Central memory CD8-positive, alpha-beta T cell (primary cell): ENCODE measurements around the gene ALDH1L1.

Experiments used
- ATAC-seq: fragments of 150-1000 bp; cut with Tn5 transposase; replicated peaks from 2 replicates; pipeline ENCODE4 v1.10.0; 2022; ENCODE audit warnings: mild to moderate bottlenecking, moderate FRiP score, moderate number of reproducible peaks; ENCODE audit not compliant: poor library complexity, severe bottlenecking; ENCODE audit errors: extremely low read depth
- DNase-seq, 2 donors: peaks; one replicate each; pipeline ENCODE4 v3.0.0; 2021; ENCODE audit warnings: low spot score in 2 of 2
- H3K27ac Mint-ChIP-seq: one replicate; pipeline ENCODE4 v1.8.0; 2022; ENCODE audit warnings: low read depth, mild to moderate bottlenecking, moderate library complexity, mixed read lengths
- H3K27me3 Mint-ChIP-seq: one replicate; pipeline ENCODE4 v1.8.0; 2022; ENCODE audit warnings: mixed read lengths
- H3K36me3 Mint-ChIP-seq: one replicate; pipeline ENCODE4 v1.8.0; 2022; ENCODE audit warnings: mild to moderate bottlenecking, moderate library complexity, mixed read lengths; ENCODE audit not compliant: insufficient read depth
- H3K4me1 Mint-ChIP-seq: one replicate; pipeline ENCODE4 v1.8.0; 2022; ENCODE audit warnings: mixed read lengths
- H3K4me3 Mint-ChIP-seq: one replicate; pipeline ENCODE4 v1.8.0; 2022; ENCODE audit warnings: mild to moderate bottlenecking, moderate library complexity, mixed read lengths
- H3K9me3 Mint-ChIP-seq: one replicate; pipeline ENCODE4 v1.8.0; 2022; ENCODE audit warnings: mixed read lengths

ALDH1L1 gene

DNA sequence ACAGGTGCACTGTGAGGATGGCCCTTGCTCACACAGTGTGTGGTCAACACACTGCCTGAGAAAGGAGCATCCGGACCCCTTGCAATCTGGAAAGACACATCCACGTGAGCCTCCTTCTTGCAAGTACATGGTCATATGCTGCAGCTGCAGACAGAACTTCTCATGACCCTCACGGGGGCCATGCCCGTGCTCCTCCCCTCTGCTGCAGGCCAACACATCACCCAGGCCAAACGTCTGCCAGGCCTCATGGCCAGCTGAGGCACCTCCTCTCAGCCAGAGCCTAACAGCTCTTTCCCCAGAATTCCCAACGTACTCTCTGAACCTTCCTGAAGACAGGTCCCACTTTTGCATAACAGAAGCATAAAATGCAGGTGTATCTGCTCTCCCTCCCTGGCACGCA is 121.7 kb downstream of the ALDH1L1 start:
- Mint-ChIP-seq H3K36me3 (peaks cover 2% of the 10 kb centered on the region), H3K27ac (peak overlapping the region; percentile 27), H3K27me3 (no peaks in the 10 kb centered on the region), H3K4me3 (no peak overlapping the region), H3K4me1 (peaks cover 20% of the 10 kb centered on the region), H3K9me3 (no peaks in the 10 kb centered on the region)
- DNase-seq (no peak), ATAC-seq (no peak)

DNA sequence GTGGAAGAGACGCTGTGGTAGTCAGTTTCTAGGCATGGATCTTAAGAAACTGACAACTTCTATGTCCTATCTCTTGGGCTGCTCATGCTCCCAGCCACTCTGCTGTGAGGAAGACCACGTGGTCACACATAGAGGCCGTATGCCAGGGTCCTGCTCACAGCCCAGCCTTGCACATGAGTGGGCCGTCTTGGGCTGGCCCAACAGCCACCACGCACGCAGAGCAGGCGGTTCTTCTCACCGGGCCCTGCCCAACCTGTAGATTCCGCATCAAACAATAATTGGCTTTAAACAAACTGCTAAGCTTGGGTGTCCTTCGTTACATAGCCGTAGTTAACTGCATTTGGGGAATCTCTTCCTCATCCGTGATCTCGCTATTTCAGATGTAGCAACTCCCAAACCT is 122.5 kb downstream of the ALDH1L1 start:
- no peak overlapping the region for H3K4me3 Mint-ChIP-seq
- peaks cover 2% of the 10 kb centered on the region for H3K36me3 Mint-ChIP-seq
- H3K27ac Mint-ChIP-seq, result peak overlapping the region; percentile 27
- DNase-seq (no peak), ATAC-seq (no peak)
- peaks cover 19% of the 10 kb centered on the region for H3K4me1 Mint-ChIP-seq
- H3K27me3 Mint-ChIP-seq, result no peaks in the 10 kb centered on the region
- no peaks in the 10 kb centered on the region for H3K9me3 Mint-ChIP-seq

GRCh38 chr3:126057501-126057819 is 122.9 kb downstream of the ALDH1L1 start:
- Mint-ChIP-seq H3K36me3 (peaks cover 2% of the 10 kb centered on the region), H3K4me3 (no peak overlapping the region), H3K4me1 (peaks cover 24% of the 10 kb centered on the region), H3K27me3 (no peaks in the 10 kb centered on the region), H3K9me3 (no peaks in the 10 kb centered on the region), H3K27ac (no peak overlapping the region)
- DNase-seq (no peak), ATAC-seq (no peak)

DNA sequence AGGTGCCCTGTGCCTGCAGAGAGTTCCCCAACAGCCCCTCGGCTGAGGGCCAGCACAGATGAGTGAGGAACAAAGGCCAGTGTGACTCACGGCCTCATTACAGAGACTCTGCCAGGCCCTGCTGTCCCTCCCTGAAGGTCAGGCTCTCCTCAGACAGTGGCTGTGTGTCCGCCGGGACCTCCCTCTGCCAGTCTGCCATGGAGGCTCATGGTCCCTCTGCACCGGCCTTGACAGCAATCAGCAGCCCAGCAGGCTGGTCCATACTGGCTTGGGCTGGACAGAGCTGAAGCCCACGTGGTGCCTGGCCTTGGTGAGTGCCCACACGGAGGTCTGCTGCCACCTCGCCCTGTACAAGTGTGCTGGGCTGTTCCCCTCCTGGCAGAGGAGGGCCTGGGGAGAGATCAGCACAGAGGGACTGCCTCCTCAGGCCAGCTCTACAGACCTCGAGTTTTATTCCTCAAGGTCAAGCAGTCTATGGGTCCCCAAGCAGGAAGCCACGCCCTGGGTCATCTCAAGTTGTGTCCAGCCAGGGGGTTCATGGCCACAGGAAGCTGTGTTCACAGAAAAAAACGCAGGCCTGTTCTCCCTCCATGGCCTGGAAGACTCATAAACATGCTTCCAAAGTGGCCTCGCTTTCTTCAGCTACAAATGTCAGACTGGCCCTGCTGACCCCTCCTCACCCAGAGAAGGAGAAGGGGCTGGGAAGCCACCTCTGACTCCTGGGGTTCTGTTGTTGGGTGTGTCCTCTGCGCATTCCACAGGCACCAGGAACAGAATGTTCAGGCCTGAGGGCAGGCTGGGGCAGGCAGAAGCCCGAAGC is 123.5 kb downstream of the ALDH1L1 start:
- Mint-ChIP-seq H3K9me3 (no peaks in the 10 kb centered on the region), H3K27ac (no peak overlapping the region), H3K36me3 (peaks cover 2% of the 10 kb centered on the region), H3K4me3 (no peak overlapping the region), H3K4me1 (peaks cover 30% of the 10 kb centered on the region), H3K27me3 (no peaks in the 10 kb centered on the region)
- DNase-seq, result no peak
- ATAC-seq, result no peak

DNA sequence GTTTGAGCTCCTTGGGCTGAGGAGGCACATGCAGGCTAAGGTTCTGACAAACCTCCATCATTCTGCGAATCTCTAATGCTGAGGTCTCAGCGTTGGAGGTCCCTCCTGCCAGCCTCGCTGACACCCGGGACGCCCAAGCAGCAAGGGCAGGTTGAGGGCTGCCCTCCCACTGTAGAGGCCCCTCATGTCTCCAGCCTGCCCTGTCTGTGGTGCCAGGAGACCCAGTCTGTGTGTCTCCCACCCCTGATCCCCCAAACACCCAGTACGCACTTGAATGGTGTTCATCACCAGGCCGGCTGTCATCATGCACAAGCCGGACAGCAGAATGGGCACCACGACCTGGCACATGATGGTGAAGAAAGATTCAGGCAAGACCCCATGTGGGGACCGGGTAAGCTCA is 124.3 kb downstream of the ALDH1L1 start:
- Mint-ChIP-seq H3K4me1 (peaks cover 34% of the 10 kb centered on the region), H3K36me3 (peaks cover 2% of the 10 kb centered on the region), H3K27me3 (no peaks in the 10 kb centered on the region), H3K4me3 (no peak overlapping the region), H3K27ac (no peak overlapping the region), H3K9me3 (no peaks in the 10 kb centered on the region)
- DNase-seq (no peak), ATAC-seq (no peak)

- Mint-ChIP-seq H3K36me3 (no peaks in the 10 kb centered on the region), H3K4me1 (peaks cover 34% of the 10 kb centered on the region), H3K9me3 (no peaks in the 10 kb centered on the region), H3K4me3 (no peak overlapping the region), H3K27ac (peak overlapping the region; percentile 74), H3K27me3 (no peaks in the 10 kb centered on the region)
- ATAC-seq, result no peak
- no peak for DNase-seq
Measured at GRCh38 chr3:126054870-126055269, 125.5 kb downstream of the ALDH1L1 start.

DNA sequence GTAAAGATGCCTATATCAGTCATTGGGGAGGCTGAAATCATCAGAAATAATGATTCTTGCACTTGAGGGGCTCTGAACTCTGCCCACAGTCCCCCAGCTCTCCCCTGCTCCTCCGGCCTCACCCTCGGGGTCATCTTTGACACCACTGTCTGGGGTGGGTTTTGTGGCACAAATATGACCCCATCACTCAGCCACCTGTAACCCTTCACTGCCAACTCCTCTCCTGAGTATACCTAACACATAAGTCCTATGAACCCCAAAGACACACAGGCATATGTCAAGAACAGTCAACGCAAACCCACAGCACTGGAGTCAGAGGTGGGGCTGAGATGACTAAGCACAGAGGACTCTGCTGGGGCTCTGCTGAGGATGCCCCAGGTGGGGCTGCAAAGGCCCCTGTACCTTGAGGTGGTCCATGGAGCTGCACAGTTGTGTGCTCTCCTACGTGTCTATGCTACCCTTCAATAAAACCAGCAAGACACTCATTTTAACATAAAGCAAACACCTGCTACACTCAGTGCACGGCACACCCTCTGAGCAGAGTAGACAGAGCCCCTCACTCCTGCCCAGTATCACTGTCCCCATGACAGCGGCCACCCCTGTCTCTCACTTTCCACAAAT is 126.3 kb downstream of the ALDH1L1 start:
- Mint-ChIP-seq H3K4me1 (peaks cover 34% of the 10 kb centered on the region), H3K4me3 (no peak overlapping the region), H3K36me3 (no peaks in the 10 kb centered on the region), H3K27ac (peak overlapping the region; percentile 74), H3K27me3 (no peaks in the 10 kb centered on the region), H3K9me3 (no peaks in the 10 kb centered on the region)
- ATAC-seq (no peak), DNase-seq (no peak)
